Urothelium cell line (cell line): Measurements from ENCODE around the gene TNN.
A peak's percentile ranks its signal among the peaks of the same experiment; 100 is the strongest.

Source experiments
- DNase-seq: peaks from one replicate; pipeline ENCODE4 v3.0.0; 2011; ENCODE audit warnings: low spot score, mixed read lengths
- FAIRE-seq: peaks from 2 replicates; lab custom pipeline; 2011; peaks lifted over from hg19 to GRCh38; lab: Jason Lieb, UNC

Gene TNN

GRCh38 chr1:175137369-175137768 lies 69.7 kb downstream of the TNN start:
- FAIRE-seq (no peak), DNase-seq (no peak)

GRCh38 chr1:175138579-175138978 lies 70.9 kb downstream of the TNN start:
- DNase-seq (no peak), FAIRE-seq (no peak)

- DNase-seq (no peak), FAIRE-seq (no peak)
These were observed 78.4 kb downstream of the TNN start for GRCh38 chr1:175145899-175146528.

DNA sequence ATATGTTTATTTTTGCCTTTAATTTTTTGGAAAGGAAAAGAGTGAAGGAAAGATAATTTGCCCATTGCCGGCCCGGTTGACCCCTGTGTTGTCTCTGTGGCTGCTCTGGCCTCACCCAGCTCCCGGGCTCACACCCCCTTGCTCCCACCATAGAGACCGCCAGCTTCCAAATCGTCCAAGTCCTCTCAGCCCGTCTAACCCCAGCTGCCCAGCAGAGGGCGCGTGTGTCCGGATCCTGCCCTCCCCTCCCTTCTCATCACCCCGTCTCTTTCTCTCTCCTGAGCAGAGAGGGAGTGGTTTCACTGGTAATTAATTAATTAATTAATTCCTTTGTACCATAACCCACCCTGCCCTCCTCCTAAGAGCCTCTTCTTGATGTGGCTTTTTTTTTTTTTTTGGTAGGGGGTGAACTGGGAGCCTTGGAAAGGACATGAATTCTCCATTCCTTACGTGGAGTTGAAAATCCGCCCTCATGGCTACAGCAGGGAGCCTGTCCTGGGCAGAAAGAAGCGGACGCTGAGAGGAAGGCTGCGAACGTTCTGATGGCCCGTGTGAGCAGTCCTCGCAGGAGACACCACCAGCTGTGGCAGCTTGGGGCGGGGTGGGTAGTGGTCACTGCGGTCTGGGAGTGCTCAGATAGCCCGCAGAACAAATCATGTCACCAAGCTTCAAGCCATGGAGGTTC lies 79.0 kb downstream of the TNN start:
- no peak for FAIRE-seq

GRCh38 chr1:175147569-175147968 lies 79.9 kb downstream of the TNN start:
- FAIRE-seq (no peak), DNase-seq (no peak)

More for the DNA sequence above, 79.0 kb downstream of the TNN start:
- peak; percentile 81 for DNase-seq

GRCh38 chr1:175148068-175148467 lies 80.4 kb downstream of the TNN start:
- DNase-seq (no peak), FAIRE-seq (no peak)

DNA sequence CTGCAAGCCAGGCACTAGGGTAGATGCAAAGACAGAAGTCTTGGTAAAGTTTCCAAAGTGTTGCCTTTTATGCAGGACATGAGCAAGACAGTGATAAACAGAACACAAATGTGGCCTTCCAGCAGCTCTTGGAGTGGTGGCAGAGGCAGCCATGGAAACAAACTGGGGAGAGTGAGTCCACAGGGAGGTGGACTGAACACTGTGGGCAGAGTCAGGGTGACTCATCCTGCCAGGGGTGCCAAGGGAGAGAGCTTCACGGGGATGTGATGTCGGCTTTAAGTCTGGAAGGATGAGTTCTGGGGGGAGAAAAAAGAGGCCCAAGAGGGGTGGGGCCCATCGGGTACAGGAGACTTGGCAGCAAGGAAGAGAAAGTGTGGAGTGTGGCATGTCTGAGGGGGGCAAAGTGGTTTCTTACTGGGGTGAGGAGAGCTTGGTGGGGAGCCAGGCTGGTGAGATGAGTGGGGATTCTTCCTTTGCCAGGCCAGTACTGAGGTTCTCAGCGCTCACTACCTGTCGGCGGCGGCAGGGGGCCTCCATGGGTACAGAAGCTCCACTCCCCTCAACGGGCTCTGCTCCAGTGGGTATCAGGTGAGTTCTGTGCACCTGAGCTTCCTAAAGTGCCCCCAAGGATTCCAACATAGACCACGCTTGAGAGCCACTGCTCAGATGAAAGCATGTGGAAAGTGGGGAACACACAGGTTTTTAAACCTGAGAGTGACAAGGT lies 83.1 kb downstream of the TNN start:
- peak; percentile 63 for DNase-seq
- FAIRE-seq, result no peak

DNA sequence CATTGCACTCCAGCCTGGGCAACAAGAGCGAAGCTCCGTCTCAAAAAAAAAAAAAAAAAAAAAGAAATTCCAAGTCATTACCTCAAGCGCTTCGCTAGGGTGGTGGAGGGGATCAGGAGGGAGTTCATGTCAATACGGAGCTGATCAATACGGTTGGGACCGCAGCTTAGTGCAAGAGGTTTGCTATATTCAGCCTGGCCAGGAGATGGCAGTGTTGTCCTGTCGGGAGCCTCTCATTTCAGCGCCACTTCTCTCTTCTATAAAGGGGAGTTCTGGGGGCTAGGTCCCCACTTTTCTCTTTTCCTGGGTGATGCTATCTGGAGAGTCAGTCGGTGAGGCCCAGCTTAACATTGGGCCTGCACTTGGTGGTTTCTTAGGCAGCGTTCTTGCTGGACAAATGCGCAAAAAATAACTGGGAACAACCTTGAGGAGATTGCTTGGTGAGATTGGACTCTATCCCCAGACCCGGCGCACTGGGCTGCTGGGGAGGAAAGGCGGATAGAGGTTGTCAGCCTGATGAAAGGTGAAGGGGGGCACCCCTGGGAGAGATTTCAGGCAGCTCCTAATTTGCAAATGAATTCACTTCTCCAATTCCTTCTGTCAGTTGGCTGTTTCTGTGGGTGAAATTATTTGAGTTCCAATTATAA lies 84.5 kb downstream of the TNN start:
- no peak for FAIRE-seq
- peak; percentile 68 for DNase-seq

DNA sequence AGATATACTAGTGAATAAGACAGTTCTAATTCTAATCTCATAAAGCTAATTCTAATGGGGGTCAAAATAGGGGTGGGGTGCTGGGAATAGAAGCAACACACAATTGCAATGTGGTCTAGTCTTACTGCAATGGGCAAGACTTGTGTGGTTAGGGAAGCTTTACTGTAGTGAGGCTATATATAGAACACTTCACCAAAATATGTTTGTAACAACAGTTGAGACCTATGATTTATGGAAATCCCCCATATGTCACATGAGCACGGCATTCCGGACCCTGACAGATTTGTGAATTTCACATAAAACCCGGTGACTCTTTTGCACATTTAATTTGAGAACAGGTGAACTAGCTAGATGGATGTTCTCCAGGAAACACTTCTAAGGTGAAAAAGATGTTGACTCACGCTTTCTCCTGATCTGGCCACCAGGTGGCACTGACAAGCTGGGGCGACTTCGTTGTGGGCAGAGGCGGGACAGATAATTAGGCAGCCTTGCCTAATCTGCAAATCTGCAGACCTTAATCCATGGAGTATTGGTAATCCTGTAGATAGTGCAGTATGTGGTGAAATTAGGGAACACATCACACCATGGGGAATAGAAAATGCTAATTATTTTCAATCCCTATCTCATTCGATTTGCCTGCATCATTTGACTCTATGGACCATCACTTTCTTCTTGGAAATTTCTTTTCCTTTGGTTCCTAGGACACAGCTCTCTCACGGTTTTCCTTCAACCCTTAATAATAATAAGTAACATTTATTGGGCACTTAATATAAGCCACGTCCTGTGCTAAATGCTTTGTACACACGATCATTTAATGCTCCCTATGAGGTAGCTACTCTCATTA lies 87.2 kb downstream of the TNN start:
- FAIRE-seq (no peak), DNase-seq (peak; percentile 68)

- FAIRE-seq (no peak), DNase-seq (no peak)
These were observed 87.8 kb downstream of the TNN start for GRCh38 chr1:175155473-175155856.

GRCh38 chr1:175155936-175156335 lies 88.3 kb downstream of the TNN start:
- no peak for FAIRE-seq
- no peak for DNase-seq

- FAIRE-seq (no peak), DNase-seq (no peak)
These were observed 89.6 kb downstream of the TNN start for GRCh38 chr1:175157200-175157599.

DNA sequence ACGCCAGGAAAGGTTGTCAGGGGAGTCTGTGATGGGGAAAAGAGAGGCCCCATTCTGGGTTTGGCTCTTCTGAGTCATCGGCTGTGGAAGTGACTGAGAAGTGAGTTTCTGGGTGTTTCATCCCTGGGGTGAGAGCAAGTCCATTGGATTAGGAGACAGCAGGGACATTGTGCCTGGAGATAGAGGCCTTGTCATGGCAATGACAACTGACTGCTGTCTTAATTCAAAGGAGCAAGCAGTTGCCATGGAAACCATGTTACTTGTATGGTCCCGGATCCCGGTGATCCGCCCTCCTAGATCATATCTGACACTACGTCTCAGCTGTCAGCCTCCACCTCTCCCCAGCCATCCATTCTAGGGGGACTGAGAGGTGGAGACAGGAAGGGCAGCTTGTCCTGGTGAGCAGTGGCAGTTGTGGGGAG lies 90.5 kb downstream of the TNN start:
- FAIRE-seq, result no peak
- DNase-seq, result no peak

- DNase-seq, result no peak
- no peak for FAIRE-seq
These were observed 95.3 kb downstream of the TNN start for GRCh38 chr1:175162955-175163354.

DNA sequence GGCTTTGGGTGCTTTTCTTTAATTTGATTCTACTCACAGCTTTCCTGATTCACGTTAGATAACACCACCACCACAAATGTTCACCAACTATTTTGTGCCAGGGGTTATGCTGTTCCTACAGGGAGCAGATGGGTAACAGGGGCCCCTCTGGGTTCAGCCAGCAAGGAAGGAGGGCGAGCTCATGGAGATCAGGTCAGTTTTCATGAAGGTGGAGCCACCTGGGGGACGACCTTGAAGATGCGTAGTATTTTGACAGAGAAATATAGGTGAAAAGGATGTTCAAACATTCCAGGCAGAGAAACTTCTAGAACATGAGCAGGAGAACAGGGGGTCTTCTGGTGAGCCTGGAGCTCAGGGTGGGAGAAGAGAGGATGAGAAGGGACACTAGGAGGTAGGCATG lies 96.1 kb downstream of the TNN start:
- DNase-seq, result no peak
- no peak for FAIRE-seq

DNA sequence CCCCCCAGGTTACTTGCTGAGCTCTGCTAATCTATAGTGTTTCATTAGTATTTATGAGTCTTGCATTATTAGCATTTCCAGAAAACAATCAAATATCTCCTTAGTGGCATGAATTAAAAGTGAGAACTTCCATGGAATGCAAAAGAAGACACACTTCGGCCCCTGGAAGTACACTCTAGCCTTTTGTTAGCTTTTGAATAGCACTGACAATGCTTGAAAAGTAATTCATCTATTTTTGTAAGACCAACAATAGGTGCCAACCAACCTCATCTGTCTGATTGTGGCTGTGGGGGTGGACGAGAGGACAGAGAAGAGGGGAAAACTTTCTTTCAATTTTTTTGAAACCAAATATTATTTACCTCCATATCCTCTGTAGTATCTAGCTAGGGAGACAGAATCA lies 97.1 kb downstream of the TNN start:
- DNase-seq (no peak), FAIRE-seq (no peak)

DNA sequence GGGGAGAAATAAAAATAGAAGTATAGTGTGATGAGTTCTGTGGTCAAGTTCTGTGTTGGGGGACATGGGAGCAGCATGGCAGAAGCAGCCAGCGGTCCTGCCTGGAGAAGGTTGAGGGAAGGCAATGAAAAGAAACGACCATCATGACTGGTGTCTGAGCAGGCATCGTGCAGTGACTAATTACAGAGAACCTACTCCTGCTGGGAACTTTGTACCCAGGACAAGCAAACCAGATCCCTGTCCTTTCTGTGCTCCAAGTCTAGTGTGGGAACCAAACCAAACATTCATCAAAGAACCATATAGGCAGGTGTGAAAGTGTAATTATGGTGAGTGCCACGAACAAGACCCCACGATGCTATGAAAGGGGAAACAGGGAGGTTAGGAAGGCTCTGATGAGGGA lies 99.1 kb downstream of the TNN start:
- FAIRE-seq (no peak), DNase-seq (no peak)

- DNase-seq (no peak), FAIRE-seq (no peak)
These were observed 100.2 kb downstream of the TNN start for GRCh38 chr1:175167861-175168260.

DNA sequence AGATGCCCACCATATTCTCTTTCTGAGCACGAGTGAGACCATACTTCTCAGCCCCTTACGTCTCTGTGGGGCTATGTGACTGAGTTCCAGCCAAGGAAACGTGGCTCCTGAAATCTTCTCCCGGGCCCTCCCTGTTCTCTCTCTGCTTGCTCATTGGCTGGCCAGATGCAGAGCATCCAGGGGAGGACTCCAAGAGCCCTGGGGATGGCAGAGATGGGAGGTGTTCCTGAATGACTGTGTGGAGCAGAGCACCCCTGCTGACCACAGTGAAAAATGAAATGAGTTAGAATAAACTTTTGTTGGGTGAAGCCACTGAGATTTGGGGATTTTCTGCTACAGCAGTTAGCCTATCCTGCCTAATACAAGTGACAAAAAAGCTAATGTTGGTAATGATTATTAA lies 101.1 kb downstream of the TNN start:
- peak; percentile 9 for DNase-seq
- no peak for FAIRE-seq

DNA sequence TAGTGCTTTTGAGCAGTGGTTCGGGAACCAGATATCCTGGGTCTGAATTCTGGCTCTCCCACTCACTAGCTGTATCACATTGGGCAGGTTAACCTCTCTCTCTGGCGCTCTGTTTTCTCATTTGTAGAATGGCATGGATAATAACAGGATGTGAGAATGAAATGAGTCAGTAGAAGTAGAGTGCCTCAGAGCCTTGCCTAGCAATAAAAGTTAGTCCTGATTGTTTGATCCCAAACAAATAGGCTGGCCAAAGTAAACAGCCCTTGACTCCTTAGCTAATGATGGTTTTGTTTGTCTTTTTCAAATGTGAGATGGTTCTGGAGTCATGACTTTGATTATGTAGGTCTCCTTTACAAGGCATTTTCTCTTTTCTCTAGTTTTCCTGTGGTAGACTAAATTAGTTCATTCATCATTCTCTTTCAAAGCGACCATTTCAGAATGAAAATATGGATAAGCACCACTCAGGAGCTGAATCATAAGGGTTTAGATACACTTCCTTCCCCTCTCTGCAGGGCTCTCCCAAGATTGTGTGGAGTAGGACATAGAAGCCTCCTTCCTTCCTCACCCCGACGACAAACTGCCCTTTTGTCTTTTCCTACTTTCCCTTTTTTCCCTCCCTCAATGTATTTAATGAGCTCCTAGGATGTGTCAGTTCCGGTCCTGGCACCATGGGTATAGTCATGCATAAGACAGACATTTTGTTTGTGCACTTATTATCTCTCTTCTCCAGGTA lies 101.8 kb downstream of the TNN start:
- DNase-seq (peak; percentile 16), FAIRE-seq (peak; percentile 55)
